HG03064 (cell line): Measurements from ENCODE around the gene PSMB8.
"Not testable (repeated sequence)": the region's sequence is repeated elsewhere in the genome, so short reads cannot be mapped to it uniquely, and the experiment has no call there.

Experiments used
- ATAC-seq: cut with Tn5 transposase; IDR thresholded peaks from one replicate; pipeline ENCODE4 v1.9.1; 2021; ENCODE audit warnings: low read depth; ENCODE audit not compliant: unreplicated experiment

Gene PSMB8

GRCh38 chr6:32843979-32844838 lies at the start of gene PSMB8:
PSMB8 (minus strand) TSS chr6:32844047; CDS start chr6:32843996, 51 bp downstream.
- ATAC-seq: peak; percentile 48

GRCh38 chr6:32890831-32891230 lies 47.0 kb upstream of the PSMB8 start:
- no peak for ATAC-seq

GRCh38 chr6:32889533-32889932 lies 45.7 kb upstream of the PSMB8 start:
- no peak for ATAC-seq

GRCh38 chr6:32888576-32888975 lies 44.7 kb upstream of the PSMB8 start:
- no peak for ATAC-seq

- no peak for ATAC-seq
Measured at GRCh38 chr6:32887616-32888015, 43.8 kb upstream of the PSMB8 start.

GRCh38 chr6:32886681-32887383 lies 43.0 kb upstream of the PSMB8 start:
- ATAC-seq: no peak

GRCh38 chr6:32885698-32886286 lies 41.9 kb upstream of the PSMB8 start:
- no peak for ATAC-seq

GRCh38 chr6:32883789-32884188 lies 39.9 kb upstream of the PSMB8 start:
- ATAC-seq: no peak

- ATAC-seq: no peak
Measured at GRCh38 chr6:32882879-32883250, 39.0 kb upstream of the PSMB8 start.

- not testable (repeated sequence) for ATAC-seq
Measured at GRCh38 chr6:32880962-32881361, 37.1 kb upstream of the PSMB8 start.

GRCh38 chr6:32879691-32880090 lies 35.8 kb upstream of the PSMB8 start:
- ATAC-seq: no peak

GRCh38 chr6:32876603-32877002 lies 32.8 kb upstream of the PSMB8 start:
- no peak for ATAC-seq

GRCh38 chr6:32873947-32874346 lies 30.1 kb upstream of the PSMB8 start:
- ATAC-seq: not testable (repeated sequence)

GRCh38 chr6:32868257-32868788 lies 24.5 kb upstream of the PSMB8 start:
- ATAC-seq: no peak

- no peak for ATAC-seq
Measured at GRCh38 chr6:32867554-32868256, 23.9 kb upstream of the PSMB8 start.

- ATAC-seq: no peak
Measured at GRCh38 chr6:32867022-32867477, 23.2 kb upstream of the PSMB8 start.

- ATAC-seq: no peak
Measured at GRCh38 chr6:32865724-32866443, 22.0 kb upstream of the PSMB8 start.

GRCh38 chr6:32862725-32863124 lies 18.9 kb upstream of the PSMB8 start:
- ATAC-seq: no peak

- ATAC-seq: no peak
Measured at GRCh38 chr6:32860674-32861073, 16.8 kb upstream of the PSMB8 start.

GRCh38 chr6:32858194-32858593 lies 14.3 kb upstream of the PSMB8 start:
- no peak for ATAC-seq
